Measurements from ENCODE around the gene PCK2. TPM values are rescaled to one million over a fixed set of nuclear protein-coding genes. Genes with fewer than 3 reads are reported as not detected.

PCK2 gene
- 10.4 and 21.4 TPM in 2 replicates for total RNA-seq

DNA sequence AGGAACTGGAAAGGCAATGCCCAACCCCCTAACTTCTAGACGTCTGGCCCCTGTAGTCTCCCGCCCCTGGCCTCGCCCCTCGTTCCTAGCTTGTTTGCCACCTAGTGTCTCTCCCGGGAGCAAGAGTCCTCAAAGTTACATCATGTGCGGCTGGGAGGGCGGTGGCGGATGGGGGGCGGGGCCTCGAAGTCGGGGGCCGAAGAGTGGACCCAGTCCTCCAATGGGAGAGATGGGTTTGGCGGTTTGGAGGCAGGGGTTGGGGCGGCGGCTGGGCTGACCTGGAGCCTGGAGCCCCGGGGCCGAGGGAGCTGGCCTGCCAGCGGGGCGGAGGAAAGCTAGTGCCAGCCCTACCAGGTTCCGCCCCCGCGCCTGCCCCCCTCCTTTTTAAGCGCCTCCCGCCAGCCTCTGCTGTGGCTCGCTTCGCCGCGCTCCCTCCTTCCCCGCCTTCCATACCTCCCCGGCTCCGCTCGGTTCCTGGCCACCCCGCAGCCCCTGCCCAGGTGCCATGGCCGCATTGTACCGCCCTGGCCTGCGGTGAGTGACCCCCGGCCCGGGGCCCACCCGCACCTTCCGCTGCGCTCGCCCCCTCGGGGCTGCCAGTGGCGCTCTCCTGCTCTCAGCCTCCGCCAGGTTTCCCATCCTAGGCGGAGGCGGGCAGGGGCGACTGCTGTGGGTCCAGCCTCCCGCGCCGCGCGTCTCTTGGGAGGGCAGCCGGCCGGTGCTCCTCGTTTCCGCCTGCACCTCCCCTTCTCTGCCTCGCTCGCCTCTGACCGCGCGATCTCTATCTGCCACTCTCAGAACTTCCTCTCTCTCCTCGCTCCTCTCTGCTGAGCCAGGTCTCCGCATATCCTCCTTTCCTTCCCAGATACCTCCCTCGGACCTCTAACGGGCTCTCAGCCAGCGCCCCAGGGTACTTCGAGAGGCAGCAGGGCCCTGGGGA lies at the start of gene PCK2:
PCK2 (plus strand) TSS at position 411 of the 940 bp plus-strand sequence; CDS start at position 506, 95 bp downstream.

DNA sequence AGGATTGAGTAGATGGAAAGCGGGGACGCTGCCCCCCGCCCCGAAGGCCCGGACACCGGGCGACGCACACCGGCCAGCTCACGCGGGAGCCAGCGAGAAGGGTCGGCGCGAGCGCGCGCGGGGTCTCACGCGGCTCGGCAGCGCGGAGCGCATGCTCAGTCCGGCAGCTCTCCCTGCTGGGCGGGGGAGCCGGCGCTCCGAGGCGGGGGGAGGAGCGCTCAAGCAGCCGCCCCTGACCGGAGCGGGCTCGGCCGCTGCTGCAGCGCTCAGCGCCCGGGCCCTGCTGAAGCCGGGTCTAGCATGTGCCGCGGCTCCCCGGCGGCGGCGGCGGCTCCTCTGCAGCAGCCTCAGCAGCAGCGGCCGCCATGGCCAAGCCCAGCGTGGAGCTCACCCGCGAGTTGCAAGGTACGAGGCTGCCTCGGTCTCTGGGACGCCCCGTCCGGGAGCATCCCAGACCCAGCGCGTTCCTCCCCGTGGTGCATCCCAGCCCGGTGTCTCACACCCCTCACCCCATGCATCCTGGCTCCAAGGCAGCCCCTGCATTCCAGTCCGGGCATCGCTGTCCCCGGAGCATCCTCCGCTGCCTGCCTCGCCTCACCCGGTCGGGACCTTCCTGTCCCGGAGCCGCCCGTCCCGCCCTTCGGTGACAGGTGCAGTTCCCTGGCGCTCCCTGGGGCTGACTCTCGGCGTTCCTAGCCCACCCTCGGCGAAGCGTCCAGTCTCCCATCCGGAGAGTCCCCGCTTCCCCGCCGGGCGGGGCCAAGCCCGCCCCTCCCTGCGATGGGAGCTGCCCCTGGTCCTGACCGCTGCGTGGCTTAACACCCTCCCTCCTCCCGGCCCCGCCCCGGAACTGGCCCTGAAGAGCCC lies 42.1 kb upstream of the PCK2 start, which contains the start of gene CARMIL3:
CARMIL3 (plus strand) TSS at position 221 of the 867 bp plus-strand sequence; CDS start at position 366, 145 bp downstream.

DNA sequence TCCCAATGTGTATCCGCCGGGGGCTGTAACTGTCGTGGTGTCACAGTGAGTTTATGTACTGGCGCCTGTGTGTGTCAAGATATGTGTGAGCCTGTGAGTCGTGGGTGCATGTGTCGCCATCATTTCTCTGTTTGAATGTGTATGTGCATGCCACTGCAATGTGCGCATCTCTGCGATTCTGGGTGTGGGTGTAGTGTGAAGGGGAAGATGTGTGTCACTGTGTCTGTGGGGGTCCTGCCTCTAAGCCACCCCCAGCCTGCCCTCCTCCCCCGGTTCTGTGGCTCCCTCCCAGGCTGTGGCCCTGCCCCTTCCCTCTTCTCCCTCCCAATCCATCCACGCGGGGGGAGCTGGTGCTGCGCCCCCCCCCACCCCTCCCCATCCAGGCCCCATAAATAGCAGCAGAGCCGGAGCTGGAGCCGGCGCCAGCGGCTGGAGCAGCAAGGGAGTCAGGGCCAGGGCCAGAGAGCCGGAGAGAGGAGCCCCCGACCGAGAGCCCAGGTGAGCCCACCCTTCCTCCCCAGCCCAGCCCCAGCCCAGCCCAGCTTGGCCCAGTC lies 22.9 kb upstream of the PCK2 start, which contains the start of gene CPNE6:
CPNE6 (plus strand) TSS at position 419 of the 554 bp plus-strand sequence. CDS start 1,375 bp downstream, outside the sequence.

DNA sequence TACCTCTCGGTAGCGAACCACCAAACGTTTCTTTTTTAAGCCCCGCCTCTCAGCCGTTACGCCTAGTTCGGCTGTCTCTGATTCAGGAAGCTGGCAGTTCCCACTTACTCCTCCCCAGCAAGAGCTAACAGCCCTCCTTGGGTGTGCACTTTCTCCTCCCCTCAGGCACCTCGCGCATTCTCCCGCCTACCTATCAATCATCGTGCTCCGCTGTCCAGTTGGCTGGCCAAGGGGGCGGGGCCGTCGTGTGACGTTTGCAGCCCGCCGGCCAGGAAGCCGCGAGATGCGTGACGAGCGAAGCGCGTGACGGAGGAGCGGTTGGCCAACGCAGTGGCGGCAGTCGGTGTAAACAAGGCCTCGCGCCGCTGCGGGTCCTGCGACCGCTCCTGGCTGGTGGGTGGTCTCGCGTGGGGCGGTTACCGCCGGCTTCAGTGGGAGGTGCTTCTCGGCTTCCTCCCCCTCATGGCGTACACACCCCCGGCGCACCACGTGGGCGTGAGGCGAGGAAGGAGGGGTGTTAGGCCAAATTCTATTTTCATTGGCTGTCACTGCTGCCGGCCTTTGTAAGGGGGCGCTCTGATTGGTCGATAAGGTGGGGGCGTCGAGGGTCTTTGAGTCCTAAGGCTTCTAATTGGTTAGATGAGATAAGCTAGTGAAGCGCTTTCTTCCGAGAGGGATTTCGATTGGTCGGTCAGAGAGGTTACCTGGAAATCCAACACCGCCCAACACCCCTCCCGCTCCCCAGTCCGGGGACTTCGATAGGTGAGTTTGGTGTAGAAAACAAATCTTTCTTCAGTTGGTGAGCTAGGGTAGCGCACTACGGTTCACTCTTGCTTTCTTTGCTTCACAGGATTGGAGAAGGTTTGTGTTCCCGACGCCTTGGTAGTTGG lies 20.7 kb downstream of the PCK2 start, which contains the start of the genes DCAF11 and NRL:
DCAF11 (plus strand) TSS at position 246 of the 890 bp plus-strand sequence. CDS start 818 bp downstream, outside the sequence.
NRL (minus strand) TSS at position 418 of the 890 bp plus-strand sequence. CDS start 32,101 bp downstream, outside the sequence.

GRCh38 chr14:24130380-24130716 lies 36.2 kb downstream of the PCK2 start, which contains the start of gene FITM1:
FITM1 (plus strand) TSS chr14:24130659; CDS start chr14:24131564, 905 bp downstream.

GRCh38 chr14:24135834-24136683 lies 41.9 kb downstream of the PCK2 start, which contains the start of gene PSME1:
PSME1 (plus strand) TSS chr14:24136194; CDS start chr14:24136263, 69 bp downstream.

GRCh38 chr14:24141097-24141880 lies 47.2 kb downstream of the PCK2 start, which contains the start of gene EMC9:
EMC9 (minus strand) TSS chr14:24141591; CDS start chr14:24141304, 287 bp downstream.

DNA sequence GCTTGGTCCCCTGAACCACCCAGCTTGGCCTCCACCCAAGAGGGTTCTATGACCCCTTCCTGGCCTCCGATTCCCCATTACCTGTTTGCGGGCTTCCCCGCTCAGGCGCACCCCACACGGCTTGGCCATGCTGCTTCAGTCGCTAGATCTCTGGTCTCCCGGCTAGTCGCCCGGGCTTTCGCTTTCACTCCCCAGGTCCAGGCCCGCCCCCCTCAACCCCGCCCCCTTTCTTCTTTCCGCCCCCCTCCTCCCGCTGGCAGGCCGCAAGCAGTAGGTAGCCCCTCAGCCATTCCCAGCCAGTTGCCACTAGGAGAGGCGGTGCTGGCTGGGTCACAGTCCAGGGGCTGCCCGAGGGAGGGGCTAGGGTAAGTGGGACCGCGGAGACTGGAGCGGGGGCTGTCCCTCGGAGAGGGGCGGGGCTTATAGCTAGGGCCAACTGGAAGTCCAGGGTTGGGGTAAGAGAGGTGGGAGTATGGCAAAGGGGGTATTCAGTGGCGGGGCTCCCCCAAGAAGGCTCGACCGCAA lies 52.4 kb downstream of the PCK2 start, which contains the start of gene PSME2:
PSME2 (minus strand) TSS at position 158 of the 525 bp plus-strand sequence; CDS start at position 129, 29 bp downstream.

GRCh38 chr14:24146978-24147760 lies 53.1 kb downstream of the PCK2 start, which contains the start of gene RNF31:
RNF31 (plus strand) TSS chr14:24147498; CDS start chr14:24147699, 201 bp downstream.

Other genes with a start within 250 kb of the PCK2 start
- 50.2 and 51.3 TPM in 2 replicates for gene DHRS4, start 140.5 kb upstream of the PCK2 start, total RNA-seq
- 6.5 and 14.9 TPM in 2 replicates for gene DHRS4L2, start 105.4 kb upstream of the PCK2 start, total RNA-seq
- gene CARMIL3, start 42.3 kb upstream of the PCK2 start, total RNA-seq, result not detected in 2 replicates
- not detected in 2 replicates for gene CPNE6, start 22.7 kb upstream of the PCK2 start, total RNA-seq
- 43.5 and 91.6 TPM in 2 replicates for gene DCAF11, start 20.5 kb downstream of the PCK2 start, total RNA-seq
- 0.32 and 0.76 TPM in 2 replicates for gene NRL, start 20.6 kb downstream of the PCK2 start, total RNA-seq
- under 0.01 TPM in 1 of 2 replicates, not detected in the other for gene FITM1, start 36.3 kb downstream of the PCK2 start, total RNA-seq
- 105 and 223 TPM in 2 replicates for gene PSME1, start 41.9 kb downstream of the PCK2 start, total RNA-seq
- 30.5 and 34.3 TPM in 2 replicates for gene EMC9, start 47.3 kb downstream of the PCK2 start, total RNA-seq
- 88.0 and 158 TPM in 2 replicates for gene PSME2, start 52.3 kb downstream of the PCK2 start, total RNA-seq
- 37.4 and 47.7 TPM in 2 replicates for gene RNF31, start 53.2 kb downstream of the PCK2 start, total RNA-seq
- gene IRF9, start 67.0 kb downstream of the PCK2 start, total RNA-seq, result 36.4 and 131 TPM in 2 replicates
- gene REC8, start 77.8 kb downstream of the PCK2 start, total RNA-seq, result 2.6 and 13.4 TPM in 2 replicates
- gene IPO4, start 94.5 kb downstream of the PCK2 start, total RNA-seq, result 33.1 and 43.2 TPM in 2 replicates
- gene TM9SF1, start 101.1 kb downstream of the PCK2 start, total RNA-seq, result 48.7 and 71.6 TPM in 2 replicates
- not detected in 2 replicates for gene TSSK4, start 111.4 kb downstream of the PCK2 start, total RNA-seq
- gene CHMP4A, start 119.2 kb downstream of the PCK2 start, total RNA-seq, result 28.3 and 54.1 TPM in 2 replicates
- 16.9 and 28.1 TPM in 2 replicates for gene MDP1, start 121.8 kb downstream of the PCK2 start, total RNA-seq
- 201 and 492 TPM in 2 replicates for gene NEDD8, start 138.1 kb downstream of the PCK2 start, total RNA-seq
- gene GMPR2, start 138.6 kb downstream of the PCK2 start, total RNA-seq, result 81.2 and 135 TPM in 2 replicates
- gene TINF2, start 148.3 kb downstream of the PCK2 start, total RNA-seq, result 58.2 and 60.7 TPM in 2 replicates
- 0.65 and 0.91 TPM in 2 replicates for gene TGM1, start 168.9 kb downstream of the PCK2 start, total RNA-seq
- gene RABGGTA, start 177.3 kb downstream of the PCK2 start, total RNA-seq, result 13.2 and 27.3 TPM in 2 replicates
- 3.6 and 19.0 TPM in 2 replicates for gene DHRS1, start 205.5 kb downstream of the PCK2 start, total RNA-seq
- gene NOP9, start 205.5 kb downstream of the PCK2 start, total RNA-seq, result 22.4 and 26.6 TPM in 2 replicates
- 0.32 and 3.2 TPM in 2 replicates for gene CIDEB, start 213.7 kb downstream of the PCK2 start, total RNA-seq
- 2.6 and 5.0 TPM in 2 replicates for gene LTB4R2, start 215.8 kb downstream of the PCK2 start, total RNA-seq
- gene LTB4R, start 217.2 kb downstream of the PCK2 start, total RNA-seq, result 0.65 and 3.0 TPM in 2 replicates
- 20.1 and 36.6 TPM in 2 replicates for gene ADCY4, start 240.8 kb downstream of the PCK2 start, total RNA-seq
- gene RIPK3, start 245.7 kb downstream of the PCK2 start, total RNA-seq, result 5.5 and 6.7 TPM in 2 replicates